Gastroesophageal sphincter (tissue), 4 donors: ENCODE measurements around the gene VANGL2. TPM values are rescaled to one million over a fixed set of nuclear protein-coding genes. Genes with fewer than 3 reads are reported as not detected.

Experiments
- ATAC-seq: fragments of 150-250 bp; one replicate; pipeline ENCODE4 v1.9.1; 2016; ENCODE audit warnings: mild to moderate bottlenecking, moderate library complexity
- H3K27ac ChIP-seq, 4 donors: fragments of 200-600 bp; sonication (generic) in 3 of 4; 1 replicate in 3 of 4; 2 replicates in 1 of 4; pipeline ENCODE4 v1.5.1; 2016 to 2019
- H3K27me3 ChIP-seq: fragments of 200-600 bp; sonication (generic); one replicate; pipeline ENCODE4 v1.5.1; 2019
- H3K36me3 ChIP-seq, 2 donors: fragments of 200-600 bp; sonication (generic); one replicate each; pipeline ENCODE4 v1.5.1; 2019; ENCODE audit warnings: control low read depth in 1 of 2
- H3K4me1 ChIP-seq, 3 donors: fragments of 200-600 bp; sonication (generic); 1 replicate in 2 of 3; 2 replicates in 1 of 3; pipeline ENCODE4 v1.5.1; 2016 to 2019; ENCODE audit warnings: control low read depth in 2 of 3
- H3K4me3 ChIP-seq, 2 donors: fragments of 200-600 bp; sonication (generic); one replicate each; pipeline ENCODE4 v1.5.1; 2019; ENCODE audit warnings: mild to moderate bottlenecking in 1 of 2, moderate library complexity in 1 of 2
- H3K9me3 ChIP-seq, 3 donors: fragments of 200-600 bp; sonication (generic); one replicate each; pipeline ENCODE4 v1.5.1; 2017 to 2019; ENCODE audit warnings: control low read depth in 2 of 3
- EP300 ChIP-seq: sonication (generic); formaldehyde crosslinking; IDR thresholded peaks from one replicate; pipeline ENCODE4 v1.6.1; 2017; ENCODE audit warnings: antibody characterized with exemption, mild to moderate bottlenecking
- POLR2A ChIP-seq, 2 donors: fragments of 450-650 bp; IDR thresholded peaks; one replicate each; pipeline ENCODE4 v1.6.1; 2017; ENCODE audit warnings: antibody characterized with exemption in 2 of 2, mild to moderate bottlenecking in 2 of 2, moderate library complexity in 1 of 2
- POLR2AphosphoS5 ChIP-seq: sonication (generic); formaldehyde crosslinking; IDR thresholded peaks from one replicate; pipeline ENCODE4 v1.6.1; 2017; ENCODE audit warnings: antibody characterized with exemption
- WGBS, 2 donors: methylation state at CpG; one replicate each; pipeline ENCODE4 v1.1.5; 2018; ENCODE audit warnings: low coverage in 1 of 2; 5-methylcytosine and 5-hydroxymethylcytosine counted together
- total RNA-seq, 4 donors: library from RNA; depleted of rRNA; stranded (reverse); fragments of >200 nt; gene quantifications; one replicate each; pipeline ENCODE4 v1.1.0, GENCODE V29; 2016
- TF ChIP-seq, protein P1 (sequence below), 4 experiments: fragments of 200-600 bp in 2 of 4; fragments of 450-650 bp in 2 of 4; sonication (generic) in 1 of 4; IDR thresholded peaks; one replicate each; pipeline ENCODE4 v1.5.1; 2017 to 2019; ENCODE audit warnings: antibody characterized with exemption in 4 of 4, mild to moderate bottlenecking in 2 of 4, moderate library complexity in 2 of 4

Gene VANGL2
- total RNA-seq, 4 donors from 2014 or later = 0.62 to 8.5 (median 4.3) TPM

DNA sequence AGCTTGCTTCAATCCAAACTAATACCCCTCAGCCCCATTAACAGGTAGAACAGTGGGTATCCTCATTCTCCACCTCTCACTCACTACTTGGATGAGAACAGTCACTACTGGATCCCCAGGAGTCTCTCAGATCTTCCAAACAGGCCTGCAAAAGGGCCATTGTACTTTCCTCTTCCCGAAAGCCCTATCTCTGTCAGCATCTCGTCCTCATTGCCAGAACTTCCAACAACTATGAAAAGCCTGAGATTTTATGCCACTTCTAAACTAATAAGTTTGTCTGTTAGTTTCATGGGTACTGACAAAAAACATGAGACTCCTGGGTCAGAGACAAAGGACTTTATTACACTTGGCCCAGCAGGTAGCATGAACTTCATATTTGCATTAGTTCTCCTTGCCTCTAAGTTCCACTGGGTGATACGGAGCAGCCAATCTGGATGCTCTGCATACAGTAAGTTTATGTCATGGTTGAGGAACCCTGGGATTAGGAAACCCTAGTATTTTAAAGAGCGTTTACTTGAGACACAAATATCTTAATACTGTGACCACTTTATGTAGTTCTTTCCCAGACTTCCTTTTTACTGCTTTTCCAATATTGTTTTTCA is 38.1 kb downstream of the VANGL2 start:
- H3K4me1 ChIP-seq = no peaks in the 10 kb centered on the region
- H3K4me3 ChIP-seq = no peak overlapping the region
- no peaks in the 10 kb centered on the region for H3K27me3 ChIP-seq
- no peak overlapping the region for H3K27ac ChIP-seq
- H3K9me3 ChIP-seq = no peaks in the 10 kb centered on the region
- H3K36me3 ChIP-seq = no peaks in the 10 kb centered on the region
- no peak for TF ChIP-seq POLR2AphosphoS5
- TF ChIP-seq, protein P1, sequence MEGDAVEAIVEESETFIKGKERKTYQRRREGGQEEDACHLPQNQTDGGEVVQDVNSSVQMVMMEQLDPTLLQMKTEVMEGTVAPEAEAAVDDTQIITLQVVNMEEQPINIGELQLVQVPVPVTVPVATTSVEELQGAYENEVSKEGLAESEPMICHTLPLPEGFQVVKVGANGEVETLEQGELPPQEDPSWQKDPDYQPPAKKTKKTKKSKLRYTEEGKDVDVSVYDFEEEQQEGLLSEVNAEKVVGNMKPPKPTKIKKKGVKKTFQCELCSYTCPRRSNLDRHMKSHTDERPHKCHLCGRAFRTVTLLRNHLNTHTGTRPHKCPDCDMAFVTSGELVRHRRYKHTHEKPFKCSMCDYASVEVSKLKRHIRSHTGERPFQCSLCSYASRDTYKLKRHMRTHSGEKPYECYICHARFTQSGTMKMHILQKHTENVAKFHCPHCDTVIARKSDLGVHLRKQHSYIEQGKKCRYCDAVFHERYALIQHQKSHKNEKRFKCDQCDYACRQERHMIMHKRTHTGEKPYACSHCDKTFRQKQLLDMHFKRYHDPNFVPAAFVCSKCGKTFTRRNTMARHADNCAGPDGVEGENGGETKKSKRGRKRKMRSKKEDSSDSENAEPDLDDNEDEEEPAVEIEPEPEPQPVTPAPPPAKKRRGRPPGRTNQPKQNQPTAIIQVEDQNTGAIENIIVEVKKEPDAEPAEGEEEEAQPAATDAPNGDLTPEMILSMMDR (IDR thresholded peaks at IDR 0.05) = no peak
- TF ChIP-seq EP300 = no peak
- TF ChIP-seq POLR2A (IDR thresholded peaks at IDR 0.05) = no peak
- no peak for ATAC-seq
- WGBS, 2 donors = 69 to 79% methylated on average over 2 to 3 of the region's 4 CpGs

DNA sequence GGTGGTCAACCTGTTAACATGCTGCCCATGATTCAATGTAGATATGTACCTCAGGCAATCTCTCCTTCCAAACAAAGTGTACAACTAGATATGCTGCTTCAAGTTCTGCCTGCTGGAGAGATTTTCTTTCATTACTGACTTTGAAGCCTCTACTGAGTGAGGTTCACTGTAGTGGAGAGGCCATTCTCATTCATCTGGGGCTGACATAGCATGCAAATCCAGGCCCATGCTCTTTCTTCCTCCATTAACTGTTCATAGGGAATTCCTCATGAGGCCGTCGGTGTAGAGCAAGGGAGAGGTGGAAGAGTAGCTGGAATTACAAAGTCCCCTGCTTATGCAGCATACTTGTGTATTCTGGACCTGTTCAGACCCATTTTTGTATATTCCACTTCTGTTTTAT is 38.6 kb downstream of the VANGL2 start:
- no peak for ATAC-seq
- H3K4me1 ChIP-seq = no peaks in the 10 kb centered on the region
- TF ChIP-seq, protein P1 (IDR thresholded peaks at IDR 0.05) = no peak
- no peak for TF ChIP-seq EP300
- TF ChIP-seq POLR2A (IDR thresholded peaks at IDR 0.05) = no peak
- TF ChIP-seq POLR2AphosphoS5 = no peak
- no peaks in the 10 kb centered on the region for H3K27me3 ChIP-seq
- no peak overlapping the region for H3K4me3 ChIP-seq
- H3K36me3 ChIP-seq = no peaks in the 10 kb centered on the region
- no peak overlapping the region for H3K27ac ChIP-seq
- 96 to 100% methylated on average over 2 of the region's 2 CpGs for WGBS, 2 donors
- H3K9me3 ChIP-seq = no peaks in the 10 kb centered on the region

DNA sequence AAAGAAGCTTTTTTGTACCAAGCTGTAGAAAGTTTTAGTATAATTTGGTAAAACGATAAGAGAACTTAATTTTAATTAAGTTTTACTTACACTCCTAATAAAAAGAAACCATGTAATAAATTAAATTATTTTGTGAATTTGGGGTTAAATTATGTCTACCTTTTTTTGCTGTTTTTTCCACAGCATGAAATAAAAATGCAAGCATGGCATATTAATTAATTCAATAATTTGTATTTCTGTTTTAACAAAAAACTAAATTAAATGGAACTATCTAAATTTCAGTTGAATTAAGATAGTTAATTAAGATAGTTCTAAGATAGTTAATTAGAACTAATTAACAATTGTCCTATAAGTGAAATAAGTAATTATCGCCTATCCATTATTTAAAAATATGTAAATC is 39.4 kb downstream of the VANGL2 start:
- H3K36me3 ChIP-seq = no peaks in the 10 kb centered on the region
- ATAC-seq = no peak
- no peak overlapping the region for H3K27ac ChIP-seq
- H3K4me3 ChIP-seq = no peak overlapping the region
- no peaks in the 10 kb centered on the region for H3K9me3 ChIP-seq
- TF ChIP-seq POLR2A (IDR thresholded peaks at IDR 0.05) (no peak), POLR2AphosphoS5 (no peak), EP300 (no peak)
- TF ChIP-seq, protein P1 (IDR thresholded peaks at IDR 0.05) = no peak
- H3K4me1 ChIP-seq = no peaks in the 10 kb centered on the region
- 68 to 73% methylated on average over 2 of the region's 2 CpGs for WGBS, 2 donors
- no peaks in the 10 kb centered on the region for H3K27me3 ChIP-seq

DNA sequence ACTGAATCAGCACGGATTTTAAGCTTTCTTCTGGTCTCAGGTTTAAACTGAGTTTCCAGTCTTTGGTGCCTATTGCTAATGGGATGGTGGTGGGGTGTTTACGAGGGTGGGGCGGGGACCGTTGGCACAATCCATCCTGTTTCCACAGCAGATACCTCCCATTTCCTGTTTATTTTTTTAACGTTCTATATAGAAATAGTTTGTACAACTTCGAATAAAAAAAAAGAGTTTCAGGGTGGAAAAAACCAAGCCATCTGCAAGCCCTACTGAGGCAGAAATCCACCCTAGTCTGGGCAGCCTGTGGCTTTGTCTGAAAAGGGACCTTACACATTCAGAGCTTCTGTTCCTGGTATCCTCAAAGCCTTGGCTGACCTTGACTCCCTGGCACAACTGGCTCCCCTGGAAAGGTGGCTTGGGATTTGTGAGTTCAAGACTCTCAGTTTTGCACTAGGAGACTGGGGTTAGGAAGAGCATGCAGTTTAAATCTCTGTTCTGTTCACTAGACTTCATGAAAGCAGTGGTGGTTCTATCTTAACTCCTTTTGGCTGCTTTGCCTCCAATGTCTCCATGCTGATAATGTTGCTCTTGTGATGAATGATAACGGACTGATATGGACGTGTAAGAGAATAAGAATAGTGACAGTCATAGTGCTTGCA is 46.7 kb downstream of the VANGL2 start:
- H3K27ac ChIP-seq = no peak overlapping the region
- no peak overlapping the region for H3K4me3 ChIP-seq
- H3K27me3 ChIP-seq = no peaks in the 10 kb centered on the region
- no peaks in the 10 kb centered on the region for H3K9me3 ChIP-seq
- H3K36me3 ChIP-seq = no peaks in the 10 kb centered on the region
- 51 to 64% methylated on average over 2 to 8 of the region's 8 CpGs for WGBS, 2 donors
- no peak for TF ChIP-seq POLR2A (IDR thresholded peaks at IDR 0.05)
- no peak for TF ChIP-seq POLR2AphosphoS5
- no peak for TF ChIP-seq EP300
- TF ChIP-seq, protein P1 (IDR thresholded peaks at IDR 0.05) = no peak
- no peaks in the 10 kb centered on the region for H3K4me1 ChIP-seq
- ATAC-seq = no peak

DNA sequence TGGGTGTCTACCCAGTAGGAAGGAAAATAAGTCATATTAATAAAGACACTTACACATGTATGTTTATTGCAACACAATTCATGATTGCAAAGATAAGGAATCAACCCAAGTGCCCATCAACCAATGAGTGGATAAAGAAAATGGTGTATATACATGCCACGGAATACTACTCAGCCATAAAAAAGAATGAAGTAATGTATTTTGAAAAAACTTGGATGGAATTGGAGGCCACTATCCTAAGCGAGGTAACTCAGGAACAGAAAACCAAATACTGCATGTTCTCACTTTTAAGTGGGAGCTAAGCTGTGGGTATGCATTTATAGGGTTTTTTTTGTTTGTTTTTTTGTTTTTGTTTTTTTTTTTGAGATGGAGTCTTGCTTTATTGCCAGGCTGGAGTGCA is 49.1 kb downstream of the VANGL2 start:
- TF ChIP-seq POLR2AphosphoS5 = no peak
- TF ChIP-seq EP300 = no peak
- TF ChIP-seq, protein P1 (IDR thresholded peaks at IDR 0.05) = no peak
- no peak for TF ChIP-seq POLR2A (IDR thresholded peaks at IDR 0.05)
- H3K27me3 ChIP-seq = no peaks in the 10 kb centered on the region
- no peak for ATAC-seq
- H3K4me3 ChIP-seq = no peak overlapping the region
- no peaks in the 10 kb centered on the region for H3K36me3 ChIP-seq
- 82 to 91% methylated on average over 2 of the region's 2 CpGs for WGBS, 2 donors
- no peaks in the 10 kb centered on the region for H3K4me1 ChIP-seq
- no peak overlapping the region for H3K27ac ChIP-seq
- no peaks in the 10 kb centered on the region for H3K9me3 ChIP-seq
